ENCODE results near the gene FGFBP2.

FGFBP2 gene

GRCh38 chr4:15912961-15913630 lies 49.9 kb downstream of the FGFBP2 start:
- DNase-seq (ENCODE audit: insufficient read length, low spot score) (no peak), FAIRE-seq (no peak)
- TF ChIP-seq CTCF (IDR thresholded peaks at IDR 0.05; ENCODE audit: insufficient read depth, missing control alignments): no peak

- no peak for TF ChIP-seq CTCF (IDR thresholded peaks at IDR 0.05; ENCODE audit: insufficient read depth, missing control alignments)
- no peak for FAIRE-seq
- no peak for DNase-seq (ENCODE audit: insufficient read length, low spot score)
These were observed 50.7 kb downstream of the FGFBP2 start for GRCh38 chr4:15912236-15912635.

Measured in D721Med (cell line).